HG02798 (cell line): Measurements from ENCODE around the gene SPEG.

Experiments used
- ATAC-seq: cut with Tn5 transposase; IDR thresholded peaks from one replicate; pipeline ENCODE4 v1.9.1; 2021; ENCODE audit warnings: mild to moderate bottlenecking; ENCODE audit not compliant: unreplicated experiment, poor library complexity

SPEG gene

GRCh38 chr2:219539926-219540678 is 105.5 kb downstream of the SPEG start:
- ATAC-seq: no peak

- no peak for ATAC-seq
Measured at GRCh38 chr2:219540784-219541504, 106.3 kb downstream of the SPEG start.

DNA sequence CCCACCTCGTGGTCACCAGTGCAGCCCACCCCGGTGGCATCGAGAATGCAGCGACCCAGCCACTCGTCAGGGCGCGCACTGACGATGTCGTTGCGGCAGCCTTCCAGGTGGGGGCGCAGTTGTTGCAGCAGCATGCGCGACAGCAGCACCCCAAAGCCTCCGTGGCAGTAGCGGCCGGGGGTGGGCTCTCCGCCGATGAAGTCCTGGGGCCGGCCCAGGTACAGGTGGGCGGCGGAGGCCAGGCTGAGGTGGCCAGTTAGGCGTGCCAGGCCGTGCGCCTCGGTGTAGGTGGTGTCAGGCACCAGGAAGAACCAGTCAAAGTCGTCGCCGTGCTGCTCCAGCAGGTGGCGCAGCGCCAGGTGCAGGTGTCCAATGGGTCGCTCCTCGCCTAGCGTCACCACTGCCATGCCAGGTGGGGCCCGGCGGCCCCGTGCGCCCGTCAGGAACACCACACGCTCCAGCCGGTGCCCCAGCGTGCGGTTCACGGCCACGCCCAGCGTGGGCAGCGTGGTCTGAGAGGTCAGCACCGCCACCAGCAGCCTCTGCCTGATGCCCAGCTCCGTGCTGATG is 107.1 kb downstream of the SPEG start:
- peak; percentile 52 for ATAC-seq

DNA sequence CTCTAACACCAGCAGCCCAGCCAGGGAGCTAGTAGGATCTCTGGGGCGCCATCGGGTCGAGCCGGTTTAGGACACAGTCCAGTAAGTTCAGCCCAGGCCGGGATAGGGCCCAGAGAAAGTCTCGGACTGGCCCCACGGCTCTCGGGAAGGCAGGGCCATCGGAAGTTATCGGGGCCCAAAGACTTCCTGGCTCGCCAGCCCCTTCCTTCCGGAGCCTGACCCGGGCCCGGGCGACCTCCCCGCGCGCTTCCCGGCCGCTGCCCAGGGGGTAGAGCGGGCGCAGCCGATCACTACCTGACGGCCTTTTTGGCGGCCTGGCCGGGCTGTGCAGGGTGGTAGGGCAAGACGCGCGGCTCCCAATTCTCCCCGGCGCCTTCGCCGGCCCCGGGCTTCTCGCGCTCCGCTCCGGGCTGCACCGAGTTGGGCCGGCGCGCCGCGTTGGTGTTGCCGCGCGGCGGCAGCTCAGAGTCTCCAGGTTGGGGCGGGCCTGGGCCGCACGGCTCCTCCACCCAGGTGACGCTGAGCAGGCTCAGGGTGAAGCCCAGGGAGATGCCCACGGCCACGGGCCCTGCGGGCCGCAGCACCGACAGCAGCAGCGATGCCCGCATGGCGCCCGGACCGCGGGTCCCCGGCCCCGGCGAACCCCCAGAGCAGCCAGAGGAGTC is 108.4 kb downstream of the SPEG start:
- ATAC-seq: peak; percentile 30

- ATAC-seq: peak; percentile 84
Measured at GRCh38 chr2:219543596-219544358, 109.1 kb downstream of the SPEG start, which contains the start of the genes CHPF and TMEM198. Gene CHPF, minus strand, starts transcription at chr2:219543809. Its CDS starts 271 bp downstream, at chr2:219543538. Gene TMEM198, plus strand, starts transcription at chr2:219544028. Its CDS starts 700 bp downstream, at chr2:219544728.

- no peak for ATAC-seq
Measured at GRCh38 chr2:219544567-219544966, 109.9 kb downstream of the SPEG start.

DNA sequence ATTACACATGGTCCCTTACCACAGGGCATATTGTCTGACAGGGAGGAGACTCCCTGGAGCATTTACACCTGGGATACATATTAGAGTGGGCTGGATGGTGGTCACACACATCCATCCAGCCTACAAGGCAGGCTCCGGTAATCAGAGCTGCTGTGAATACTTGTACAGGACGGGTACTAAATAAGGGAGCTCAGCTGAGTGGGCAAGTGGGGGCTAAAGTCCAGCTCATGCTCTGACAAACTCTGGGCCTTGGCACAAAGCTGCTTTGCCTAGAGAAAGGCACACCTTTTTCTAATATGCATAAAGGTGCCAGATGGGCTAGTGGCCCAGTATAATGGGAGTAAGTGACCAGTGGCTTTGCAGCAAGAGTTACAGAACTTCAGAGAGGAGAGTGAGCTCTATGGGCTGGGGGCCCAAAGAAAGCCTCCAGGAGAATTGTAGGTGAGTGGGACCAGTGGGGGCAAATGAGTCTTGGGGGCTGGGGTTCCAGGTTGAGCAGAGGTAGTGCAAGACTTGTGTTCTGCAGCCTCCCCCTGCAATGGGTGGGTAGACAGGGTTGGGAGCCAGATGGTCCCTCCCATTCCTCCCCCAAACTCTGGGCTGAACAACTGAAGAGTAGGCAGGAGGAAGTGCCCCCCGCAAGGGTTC is 110.8 kb downstream of the SPEG start:
- no peak for ATAC-seq

GRCh38 chr2:219545943-219546352 is 111.3 kb downstream of the SPEG start:
- ATAC-seq: no peak

DNA sequence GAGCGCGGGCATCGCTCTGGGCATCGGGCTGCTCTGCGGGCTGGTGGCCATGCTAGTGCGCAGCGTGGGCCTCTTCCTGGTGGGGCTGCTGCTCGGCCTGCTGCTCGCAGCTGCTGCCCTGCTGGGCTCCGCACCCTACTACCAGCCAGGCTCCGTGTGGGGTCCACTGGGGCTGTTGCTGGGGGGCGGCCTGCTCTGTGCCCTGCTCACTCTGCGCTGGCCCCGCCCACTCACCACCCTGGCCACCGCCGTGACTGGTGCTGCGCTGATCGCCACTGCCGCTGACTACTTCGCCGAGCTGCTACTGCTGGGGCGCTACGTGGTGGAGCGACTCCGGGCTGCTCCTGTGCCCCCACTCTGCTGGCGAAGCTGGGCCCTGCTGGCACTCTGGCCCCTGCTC is 113.0 kb downstream of the SPEG start:
- ATAC-seq: no peak
